Tibial nerve (tissue), 4 donors: ENCODE measurements around the gene ATP6V1G3.

ENCODE experiments used
- CTCF ChIP-seq, 5 experiments: fragments of 200-600 bp in 3 of 5; fragments of 450-650 bp in 2 of 5; sonication (generic) in 3 of 5; IDR thresholded peaks; one replicate each; pipeline ENCODE4 v1.5.1; 2016 to 2019; ENCODE audit warnings: antibody characterized with exemption in 5 of 5, mild to moderate bottlenecking in 3 of 5, moderate library complexity in 2 of 5
- EP300 ChIP-seq, 2 donors: sonication (generic); formaldehyde crosslinking; IDR thresholded peaks; one replicate each; pipeline ENCODE4 v1.6.1; 2017; ENCODE audit warnings: antibody characterized with exemption in 2 of 2, mild to moderate bottlenecking in 1 of 2

GRCh38 chr1:198564157-198564556 is 23.7 kb upstream of the ATP6V1G3 start:
- TF ChIP-seq CTCF (IDR thresholded peaks at IDR 0.05): no peak
- TF ChIP-seq EP300 (IDR thresholded peaks at IDR 0.05): no peak
